ENCODE results near the gene KCNH1. TPM values are rescaled to one million over a fixed set of nuclear protein-coding genes. Genes with fewer than 3 reads are reported as not detected.

The KCNH1 gene
- total RNA-seq, 2 donors from 2014 or later, result 0.68 to 1.2 TPM

GRCh38 chr1:210773450-210773849 is 360.5 kb downstream of the KCNH1 start:
- 81% methylated on average over 2 of the region's 2 CpGs for WGBS
- DNase-seq (ENCODE audit: low spot score), result no peak
- H3K36me3 ChIP-seq, result no peaks in the 10 kb centered on the region
- H3K9me3 ChIP-seq, result no peaks in the 10 kb centered on the region
- H3K27me3 ChIP-seq (replicated peaks; ENCODE audit: insufficient read depth), result no peaks in the 10 kb centered on the region
- intact Hi-C loops (cut with DNase I), result no loop called here
- TF ChIP-seq POLR2AphosphoS5 (IDR thresholded peaks at IDR 0.05), result no peak
- no peak for TF ChIP-seq CTCF (IDR thresholded peaks at IDR 0.05)
- no peak for TF ChIP-seq POLR2A (IDR thresholded peaks at IDR 0.05)
- no peak overlapping the region for H3K4me3 ChIP-seq
- H3K27ac ChIP-seq, result no peak overlapping the region
- no peaks in the 10 kb centered on the region for H3K4me1 ChIP-seq (replicated peaks)

- no peak for DNase-seq (ENCODE audit: low spot score)
- no peaks in the 10 kb centered on the region for H3K4me1 ChIP-seq (replicated peaks)
- no peaks in the 10 kb centered on the region for H3K36me3 ChIP-seq
- 94% methylated on average over 5 of the region's 5 CpGs for WGBS
- intact Hi-C loops (cut with DNase I), result no loop called here
- H3K27me3 ChIP-seq (replicated peaks; ENCODE audit: insufficient read depth), result no peaks in the 10 kb centered on the region
- TF ChIP-seq POLR2A (IDR thresholded peaks at IDR 0.05), result no peak
- TF ChIP-seq CTCF (IDR thresholded peaks at IDR 0.05), result no peak
- TF ChIP-seq POLR2AphosphoS5 (IDR thresholded peaks at IDR 0.05), result no peak
- no peaks in the 10 kb centered on the region for H3K9me3 ChIP-seq
- H3K4me3 ChIP-seq, result no peak overlapping the region
- H3K27ac ChIP-seq, result no peak overlapping the region
These were observed 362.8 kb downstream of the KCNH1 start for GRCh38 chr1:210771131-210771530.

- Histone ChIP-seq H3K9me3 (no peaks in the 10 kb centered on the region), H3K36me3 (no peaks in the 10 kb centered on the region), H3K4me3 (no peak overlapping the region), H3K4me1 (replicated peaks) (no peaks in the 10 kb centered on the region), H3K27me3 (replicated peaks; ENCODE audit: insufficient read depth) (no peaks in the 10 kb centered on the region), H3K27ac (no peak overlapping the region)
- TF ChIP-seq CTCF (IDR thresholded peaks at IDR 0.05) (no peak), POLR2A (IDR thresholded peaks at IDR 0.05) (no peak), POLR2AphosphoS5 (IDR thresholded peaks at IDR 0.05) (no peak)
- intact Hi-C loops (cut with DNase I), result no loop called here
- 95% methylated on average over 9 of the region's 9 CpGs for WGBS
- DNase-seq (ENCODE audit: low spot score), result no peak
These were observed 363.5 kb downstream of the KCNH1 start for GRCh38 chr1:210770396-210770984.

GRCh38 chr1:210769473-210769872 is 364.5 kb downstream of the KCNH1 start:
- 71% methylated on average over 4 of the region's 4 CpGs for WGBS
- Histone ChIP-seq H3K4me1 (replicated peaks) (no peaks in the 10 kb centered on the region), H3K27me3 (replicated peaks; ENCODE audit: insufficient read depth) (no peaks in the 10 kb centered on the region), H3K27ac (no peak overlapping the region), H3K9me3 (no peaks in the 10 kb centered on the region), H3K4me3 (no peak overlapping the region), H3K36me3 (no peaks in the 10 kb centered on the region)
- intact Hi-C loops (cut with DNase I), result no loop called here
- DNase-seq (ENCODE audit: low spot score), result no peak
- TF ChIP-seq CTCF (IDR thresholded peaks at IDR 0.05), result no peak
- no peak for TF ChIP-seq POLR2A (IDR thresholded peaks at IDR 0.05)
- no peak for TF ChIP-seq POLR2AphosphoS5 (IDR thresholded peaks at IDR 0.05)

GRCh38 chr1:210764536-210764935 is 369.4 kb downstream of the KCNH1 start:
- H3K9me3 ChIP-seq, result no peaks in the 10 kb centered on the region
- WGBS, result 60% methylated on average over 2 of the region's 2 CpGs
- no peaks in the 10 kb centered on the region for H3K27me3 ChIP-seq (replicated peaks; ENCODE audit: insufficient read depth)
- intact Hi-C loops (cut with DNase I), result no loop called here
- H3K36me3 ChIP-seq, result no peaks in the 10 kb centered on the region
- H3K4me3 ChIP-seq, result no peak overlapping the region
- no peaks in the 10 kb centered on the region for H3K4me1 ChIP-seq (replicated peaks)
- H3K27ac ChIP-seq, result no peak overlapping the region
- no peak for TF ChIP-seq CTCF (IDR thresholded peaks at IDR 0.05)
- no peak for TF ChIP-seq POLR2AphosphoS5 (IDR thresholded peaks at IDR 0.05)
- no peak for TF ChIP-seq POLR2A (IDR thresholded peaks at IDR 0.05)
- no peak for DNase-seq (ENCODE audit: low spot score)

All from prostate gland (tissue), 2 donors.